ENCODE results near the gene CHID1. TPM values are rescaled to one million over a fixed set of nuclear protein-coding genes. Genes with fewer than 3 reads are reported as not detected.

CHID1 gene
- total RNA-seq, 1 donor = 35.1 TPM

DNA sequence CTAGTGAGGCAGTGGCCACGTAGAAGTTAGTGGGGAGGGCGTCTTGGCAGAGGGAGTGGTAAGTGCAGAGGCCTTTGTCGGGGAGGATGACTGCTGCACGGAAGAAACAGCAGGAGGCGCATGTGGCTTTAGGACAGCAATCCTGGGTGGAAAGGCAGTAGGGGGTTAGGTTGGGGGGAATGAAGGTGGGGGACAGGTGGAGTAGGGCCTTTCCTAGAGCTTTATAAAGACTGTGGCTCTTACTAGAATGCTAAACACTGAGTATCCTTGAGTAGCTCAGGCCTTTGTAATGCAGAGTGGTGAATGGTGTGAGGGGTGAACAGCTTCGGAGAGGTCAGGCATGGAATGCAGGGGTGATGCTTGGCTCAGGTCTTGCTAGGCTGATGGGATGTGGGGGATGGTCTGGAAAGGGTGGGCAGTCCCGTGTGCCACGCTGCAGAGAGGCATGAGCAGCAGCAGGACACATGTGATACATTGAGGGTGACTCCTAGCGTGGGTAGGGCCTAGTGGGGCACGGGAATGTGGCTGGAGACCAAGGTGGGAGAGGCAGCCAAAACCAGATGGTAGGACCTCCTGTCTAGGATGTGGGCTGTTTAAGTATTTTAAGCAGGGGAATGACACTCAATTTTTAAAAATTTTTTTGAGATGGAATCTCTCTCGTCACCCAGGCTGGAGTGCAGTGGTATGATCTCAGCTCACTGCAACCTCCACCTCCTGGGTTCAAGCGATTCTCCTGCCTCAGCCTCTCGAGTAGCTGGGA, 34.3 kb upstream of the CHID1 start:
- peak; percentile 60 for DNase-seq (ENCODE audit: low read depth)
- TF ChIP-seq CTCF (IDR thresholded peaks at IDR 0.05; ENCODE audit: insufficient read depth, low read length) = peak; percentile 44

DNA sequence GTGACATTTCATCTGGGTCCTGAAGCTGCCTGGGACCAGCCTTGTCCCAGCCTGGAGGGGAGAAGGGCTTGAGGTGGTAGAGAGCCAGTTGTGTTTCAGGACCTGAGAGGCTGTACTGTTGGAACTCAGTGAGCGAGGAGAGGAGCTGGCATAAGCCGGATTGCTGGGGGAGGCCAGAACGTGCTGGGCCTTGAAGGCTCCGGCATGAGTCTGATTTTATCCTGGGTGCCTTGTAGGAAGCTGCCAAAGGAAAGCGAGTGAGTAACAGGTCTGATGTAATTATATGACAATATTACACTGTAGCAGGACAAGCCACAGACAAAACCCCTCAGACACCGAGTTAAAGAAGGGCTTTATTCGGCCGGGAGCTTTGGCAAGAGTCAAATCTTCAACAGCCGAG, 32.2 kb upstream of the CHID1 start:
- TF ChIP-seq CTCF (IDR thresholded peaks at IDR 0.05; ENCODE audit: insufficient read depth, low read length) = no peak
- H3K4me3 ChIP-seq (ENCODE audit: low read depth, low read length) = peak overlapping the region; percentile 3
- DNase-seq (ENCODE audit: low read depth) = peak; percentile 91

More for the DNA sequence above, 34.3 kb upstream of the CHID1 start:
- peak overlapping the region; percentile 42 for H3K4me3 ChIP-seq (ENCODE audit: low read depth, low read length)

DNA sequence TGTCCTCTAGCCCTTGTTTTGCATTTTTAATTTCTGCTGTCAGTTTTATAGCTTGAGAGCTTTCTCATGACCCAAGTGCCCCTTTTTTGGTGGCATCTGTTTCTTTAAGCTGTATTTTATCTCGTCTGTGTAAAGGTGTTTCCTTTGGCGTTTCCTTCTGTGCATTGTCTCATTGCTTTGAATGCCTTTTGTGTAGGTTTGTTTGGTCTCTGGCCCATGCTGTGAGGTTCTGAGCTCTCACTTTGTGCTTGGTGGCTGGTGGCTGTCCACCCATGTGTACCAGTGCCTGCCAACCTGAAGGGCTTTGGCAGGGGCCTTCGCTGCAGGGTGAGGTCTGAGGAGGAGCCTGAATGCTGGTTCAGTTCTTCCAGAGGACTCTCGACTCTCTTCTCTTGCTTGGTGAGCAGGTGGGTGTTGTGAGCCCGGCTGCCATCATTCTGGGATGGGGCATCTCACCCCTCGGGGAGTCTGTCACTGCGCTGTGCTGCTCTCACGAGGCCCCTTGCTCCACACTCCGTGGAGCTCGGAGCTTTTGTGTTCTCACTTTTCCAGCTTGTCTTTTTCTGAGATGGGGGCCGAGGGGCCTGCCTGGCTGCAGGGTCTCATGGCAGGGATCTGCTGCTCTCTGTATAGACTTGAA, 30.0 kb upstream of the CHID1 start:
- no peak overlapping the region for H3K4me3 ChIP-seq (ENCODE audit: low read depth, low read length)
- TF ChIP-seq CTCF (IDR thresholded peaks at IDR 0.05; ENCODE audit: insufficient read depth, low read length) = no peak
- no peak for DNase-seq (ENCODE audit: low read depth)

- DNase-seq (ENCODE audit: low read depth) = no peak
These were observed 27.2 kb upstream of the CHID1 start for GRCh38 chr11:937841-938261.

GRCh38 chr11:936199-936598, 25.6 kb upstream of the CHID1 start:
- DNase-seq (ENCODE audit: low read depth) = no peak
- H3K4me3 ChIP-seq (ENCODE audit: low read depth, low read length) = no peak overlapping the region
- TF ChIP-seq CTCF (IDR thresholded peaks at IDR 0.05; ENCODE audit: insufficient read depth, low read length) = no peak

More at GRCh38 chr11:937841-938261, 27.2 kb upstream of the CHID1 start:
- TF ChIP-seq CTCF (IDR thresholded peaks at IDR 0.05; ENCODE audit: insufficient read depth, low read length) = no peak
- H3K4me3 ChIP-seq (ENCODE audit: low read depth, low read length) = no peak overlapping the region

GRCh38 chr11:934527-934926, 23.9 kb upstream of the CHID1 start:
- no peak overlapping the region for H3K4me3 ChIP-seq (ENCODE audit: low read depth, low read length)
- no peak for DNase-seq (ENCODE audit: low read depth)
- no peak for TF ChIP-seq CTCF (IDR thresholded peaks at IDR 0.05; ENCODE audit: insufficient read depth, low read length)
